ENCODE measurements around the gene PKP3. TPM values are rescaled to one million over a fixed set of nuclear protein-coding genes. Genes with fewer than 3 reads are reported as not detected.

The PKP3 gene
- total and polyA plus RNA-seq, 7 experiments from 2014 or later: not detected

GRCh38 chr11:405323-405953 lies 11.4 kb downstream of the PKP3 start:
- Histone ChIP-seq H3K27ac (ENCODE audit: low read depth, low read length) (peak overlapping the region; percentile 17), H3K36me3 (ENCODE audit: control insufficient read depth in 2 of 3, insufficient read depth in 3 of 3, low read length in 3 of 3) (peaks cover 0 to 34% (median 0%) of the 10 kb centered on the region in 3 experiments), H3K4me1 (ENCODE audit: control insufficient read depth in 2 of 2, insufficient read depth in 2 of 2, low read length in 2 of 2) (peaks cover 9 to 13% of the 10 kb centered on the region in 2 donors), H3K27me3 (ENCODE audit: control insufficient read depth in 2 of 2, insufficient read depth in 2 of 2, low read length in 2 of 2) (no peaks in the 10 kb centered on the region), H3K4me3 (ENCODE audit: low read length) (no peak overlapping the region), H3K9me3 (ENCODE audit: control insufficient read depth in 2 of 3, low read length in 3 of 3) (no peaks in the 10 kb centered on the region)
- H3K9me3 Mint-ChIP-seq: no peaks in the 10 kb centered on the region
- peaks cover 0 to 2% (median 0%) of the 10 kb centered on the region in 5 donors for H3K36me3 Mint-ChIP-seq
- intact Hi-C loops (cut with micrococcal nuclease): loop anchor here in 1 of 2 donors (5.0 kb wide), 2 partner anchors 138 to 317 kb away; no protein-coding TSS in a partner anchor
- ATAC-seq (no peak), DNase-seq (peak in 1 of 9 donors; percentile 6)
- POLR2A ChIA-PET: interaction anchor here (0.7 to 7.7 kb wide), 7 partner anchors 9 to 130 kb away, joined by 3 to 109 read pairs (median 7); partner anchors contain the start of genes PGGHG, PTDSS2 and SIGIRR
- CTCF ChIA-PET: interaction anchor here (3.3 kb wide), 1 partner anchor 44 kb away, joined by 36 read pairs; the partner anchor contains the start of gene PTDSS2
- peak overlapping the region in 8 of 9 donors; percentile 51 to 82 (median 67) for H3K27ac Mint-ChIP-seq
- H3K4me1 Mint-ChIP-seq: peaks cover 4 to 21% (median 6%) of the 10 kb centered on the region in 7 donors
- H3K4me3 Mint-ChIP-seq: peak overlapping the region in 4 of 10 donors; percentile 35 to 79 (median 46)
- H3K27me3 Mint-ChIP-seq: no peaks in the 10 kb centered on the region

GRCh38 chr11:405954-406795 lies 12.2 kb downstream of the PKP3 start:
- Mint-ChIP-seq H3K27ac (peak overlapping the region in 5 of 9 donors; percentile 23 to 82 (median 72)), H3K4me3 (peak overlapping the region in 4 of 10 donors; percentile 32 to 60 (median 45)), H3K36me3 (peaks cover 0 to 2% (median 0%) of the 10 kb centered on the region in 5 donors), H3K9me3 (no peaks in the 10 kb centered on the region), H3K27me3 (no peaks in the 10 kb centered on the region), H3K4me1 (peaks cover 4 to 21% (median 6%) of the 10 kb centered on the region in 7 donors)
- intact Hi-C loops (cut with micrococcal nuclease): loop anchor here (2.0 to 5.0 kb wide), 5 partner anchors 131 to 316 kb away; partner anchors contain the start of genes LRRC56 (in 1 of the 2), PSMD13 (in 1 of the 2) and SIRT3 (in 1 of the 2)
- peaks cover 0 to 34% (median 0%) of the 10 kb centered on the region in 3 experiments for H3K36me3 ChIP-seq (ENCODE audit: control insufficient read depth in 2 of 3, insufficient read depth in 3 of 3, low read length in 3 of 3)
- ATAC-seq (no peak), DNase-seq (peak in 1 of 9 donors; percentile 11)
- peak overlapping the region; percentile 75 for H3K27ac ChIP-seq (ENCODE audit: low read depth, low read length)
- H3K27me3 ChIP-seq (ENCODE audit: control insufficient read depth in 2 of 2, insufficient read depth in 2 of 2, low read length in 2 of 2): no peaks in the 10 kb centered on the region
- H3K4me1 ChIP-seq (ENCODE audit: control insufficient read depth in 2 of 2, insufficient read depth in 2 of 2, low read length in 2 of 2): peaks cover 9 to 13% of the 10 kb centered on the region in 2 donors
- no peak overlapping the region for H3K4me3 ChIP-seq (ENCODE audit: low read length)
- POLR2A ChIA-PET: interaction anchor here (0.6 to 7.7 kb wide), 18 partner anchors 9 to 413 kb away, joined by 3 to 109 read pairs (median 4); partner anchors contain the start of genes BET1L, PGGHG, PNPLA2 and PTDSS2
- no peaks in the 10 kb centered on the region for H3K9me3 ChIP-seq (ENCODE audit: control insufficient read depth in 2 of 3, low read length in 3 of 3)
- CTCF ChIA-PET: interaction anchor here (1.0 to 3.3 kb wide), 4 partner anchors 10 to 287 kb away, joined by 3 to 36 read pairs (median 6); partner anchors contain the start of gene PTDSS2

GRCh38 chr11:406796-407650 lies 13.0 kb downstream of the PKP3 start:
- Histone ChIP-seq H3K4me3 (ENCODE audit: low read length) (no peak overlapping the region), H3K27ac (ENCODE audit: low read depth, low read length) (peak overlapping the region; percentile 75), H3K27me3 (ENCODE audit: control insufficient read depth in 2 of 2, insufficient read depth in 2 of 2, low read length in 2 of 2) (no peaks in the 10 kb centered on the region), H3K9me3 (ENCODE audit: control insufficient read depth in 2 of 3, low read length in 3 of 3) (no peaks in the 10 kb centered on the region), H3K4me1 (ENCODE audit: control insufficient read depth in 2 of 2, insufficient read depth in 2 of 2, low read length in 2 of 2) (peaks cover 9 to 13% of the 10 kb centered on the region in 2 donors), H3K36me3 (ENCODE audit: control insufficient read depth in 2 of 3, insufficient read depth in 3 of 3, low read length in 3 of 3) (peaks cover 0 to 34% (median 0%) of the 10 kb centered on the region in 3 experiments)
- intact Hi-C loops (cut with micrococcal nuclease): loop anchor here (1.0 to 5.0 kb wide), 12 partner anchors 8 to 315 kb away; partner anchors contain the start of genes BET1L (in 2 of the 2), PSMD13 (in 2 of the 2), RIC8A (in 2 of the 2) and SIRT3 (in 2 of the 2)
- Mint-ChIP-seq H3K27ac (peak overlapping the region in 7 of 9 donors; percentile 21 to 85 (median 51)), H3K36me3 (peaks cover 0 to 2% (median 0%) of the 10 kb centered on the region in 5 donors), H3K4me1 (peaks cover 4 to 21% (median 6%) of the 10 kb centered on the region in 7 donors), H3K27me3 (no peaks in the 10 kb centered on the region), H3K4me3 (peak overlapping the region in 6 of 10 donors; percentile 12 to 60 (median 38)), H3K9me3 (no peaks in the 10 kb centered on the region)
- POLR2A ChIA-PET: interaction anchor here (0.5 to 7.7 kb wide), 23 partner anchors 8 to 412 kb away, joined by 3 to 109 read pairs (median 3); partner anchors contain the start of genes BET1L, PGGHG, PNPLA2 and PSMD13
- CTCF ChIA-PET: interaction anchor here (1.0 to 3.3 kb wide), 5 partner anchors 9 to 286 kb away, joined by 3 to 36 read pairs (median 4); partner anchors contain the start of gene PTDSS2
- DNase-seq (peak; percentile 80 to 93 (median 92)), ATAC-seq (peak; percentile 90)

DNA sequence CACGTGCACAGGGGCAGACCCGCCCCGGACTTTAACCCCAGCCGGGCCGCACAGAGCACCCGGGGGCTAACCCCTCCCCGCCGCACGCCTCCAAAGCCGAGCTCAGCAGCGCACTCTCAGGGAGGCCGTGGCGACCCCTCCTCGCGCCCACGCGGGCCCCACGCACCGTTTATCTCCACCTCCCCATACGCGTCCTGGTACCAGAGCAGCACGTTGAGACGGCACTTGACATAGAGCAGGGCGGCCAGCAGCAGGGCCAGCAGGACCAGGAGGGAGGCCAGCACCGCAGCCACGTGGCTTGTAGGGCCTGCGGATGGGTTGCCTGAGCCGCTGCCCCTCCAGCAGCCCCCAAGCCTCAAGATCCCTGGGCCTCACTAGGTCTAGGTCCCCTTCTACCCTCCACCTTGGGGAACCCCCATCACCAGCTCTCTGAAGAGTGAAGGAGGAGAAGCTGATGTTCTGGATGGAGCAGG lies 13.7 kb downstream of the PKP3 start:
- H3K4me3 ChIP-seq (ENCODE audit: low read length): no peak overlapping the region
- H3K4me3 Mint-ChIP-seq: peak overlapping the region in 4 of 10 donors; percentile 37 to 51 (median 44)
- ATAC-seq: peak; percentile 9

More for the DNA sequence above, 13.7 kb downstream of the PKP3 start:
- intact Hi-C loops (cut with micrococcal nuclease): loop anchor here (1.0 to 5.0 kb wide), 12 partner anchors 8 to 315 kb away; partner anchors contain the start of genes BET1L (in 2 of the 2), PSMD13 (in 2 of the 2), RIC8A (in 2 of the 2) and SIRT3 (in 2 of the 2)
- H3K4me1 ChIP-seq (ENCODE audit: control insufficient read depth in 2 of 2, insufficient read depth in 2 of 2, low read length in 2 of 2): peaks cover 10 to 14% of the 10 kb centered on the region in 2 donors
- H3K27ac ChIP-seq (ENCODE audit: low read depth, low read length): peak overlapping the region; percentile 71
- H3K9me3 ChIP-seq (ENCODE audit: control insufficient read depth in 2 of 3, low read length in 3 of 3): no peaks in the 10 kb centered on the region
- Mint-ChIP-seq H3K4me1 (peaks cover 4 to 22% (median 6%) of the 10 kb centered on the region in 7 donors), H3K27me3 (no peaks in the 10 kb centered on the region), H3K27ac (peak overlapping the region in 6 of 9 donors; percentile 38 to 85 (median 52)), H3K9me3 (no peaks in the 10 kb centered on the region), H3K36me3 (peaks cover 0 to 2% (median 0%) of the 10 kb centered on the region in 5 donors)
- peaks cover 0 to 34% (median 0%) of the 10 kb centered on the region in 3 experiments for H3K36me3 ChIP-seq (ENCODE audit: control insufficient read depth in 2 of 3, insufficient read depth in 3 of 3, low read length in 3 of 3)
- CTCF ChIA-PET: interaction anchor here (0.6 to 3.3 kb wide), 4 partner anchors 8 to 55 kb away, joined by 3 to 36 read pairs (median 6); partner anchors contain the start of gene PTDSS2
- POLR2A ChIA-PET: interaction anchor here (0.5 to 7.7 kb wide), 15 partner anchors 7 to 330 kb away, joined by 3 to 109 read pairs (median 5); partner anchors contain the start of genes BET1L, PSMD13, PTDSS2 and RIC8A
- H3K27me3 ChIP-seq (ENCODE audit: control insufficient read depth in 2 of 2, insufficient read depth in 2 of 2, low read length in 2 of 2): no peaks in the 10 kb centered on the region
- DNase-seq: peak in 3 of 9 donors; percentile 46 to 65 (median 58)

Measured in naive thymus-derived CD4-positive, alpha-beta T cell (primary cell).